Measurements from ENCODE around the gene UVSSA. TPM values are rescaled to one million over a fixed set of nuclear protein-coding genes. Genes with fewer than 3 reads are reported as not detected.

Gene UVSSA
- polyA plus RNA-seq, 1 experiment = 5.8 TPM

DNA sequence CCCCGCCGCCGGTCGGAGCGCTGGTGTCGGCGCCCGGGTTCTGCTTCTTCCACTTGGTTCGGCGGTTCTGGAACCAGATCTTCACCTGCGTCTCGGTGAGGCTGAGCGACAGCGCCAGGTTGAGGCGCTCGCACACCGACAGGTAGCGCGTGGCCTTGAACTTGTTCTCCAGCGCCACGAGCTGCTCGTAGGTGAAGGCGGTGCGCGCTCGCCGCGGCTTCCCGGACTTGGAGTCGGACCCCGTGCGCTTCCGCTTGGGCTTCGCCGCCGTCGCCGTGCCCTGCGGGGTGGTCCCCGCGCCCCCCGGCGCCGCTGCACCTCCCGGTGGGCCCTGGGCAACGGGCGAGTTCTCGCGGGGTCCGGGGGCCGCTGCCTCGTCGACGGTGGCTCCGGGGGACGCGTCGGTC, 56.2 kb downstream of the UVSSA start:
- Histone ChIP-seq H3K4me3 (ENCODE audit: low read depth, low read length) (no peak overlapping the region), H3K27me3 (ENCODE audit: control insufficient read depth, insufficient read depth, low read length) (peaks cover 38% of the 10 kb centered on the region), H3K36me3 (ENCODE audit: control insufficient read depth, insufficient read depth, low read length) (no peaks in the 10 kb centered on the region)
- CTCF ChIA-PET = no interaction called here
- POLR2A ChIA-PET = no interaction called here
- DNase-seq (ENCODE audit: low read depth) = no peak
- TF ChIP-seq, protein P1, sequence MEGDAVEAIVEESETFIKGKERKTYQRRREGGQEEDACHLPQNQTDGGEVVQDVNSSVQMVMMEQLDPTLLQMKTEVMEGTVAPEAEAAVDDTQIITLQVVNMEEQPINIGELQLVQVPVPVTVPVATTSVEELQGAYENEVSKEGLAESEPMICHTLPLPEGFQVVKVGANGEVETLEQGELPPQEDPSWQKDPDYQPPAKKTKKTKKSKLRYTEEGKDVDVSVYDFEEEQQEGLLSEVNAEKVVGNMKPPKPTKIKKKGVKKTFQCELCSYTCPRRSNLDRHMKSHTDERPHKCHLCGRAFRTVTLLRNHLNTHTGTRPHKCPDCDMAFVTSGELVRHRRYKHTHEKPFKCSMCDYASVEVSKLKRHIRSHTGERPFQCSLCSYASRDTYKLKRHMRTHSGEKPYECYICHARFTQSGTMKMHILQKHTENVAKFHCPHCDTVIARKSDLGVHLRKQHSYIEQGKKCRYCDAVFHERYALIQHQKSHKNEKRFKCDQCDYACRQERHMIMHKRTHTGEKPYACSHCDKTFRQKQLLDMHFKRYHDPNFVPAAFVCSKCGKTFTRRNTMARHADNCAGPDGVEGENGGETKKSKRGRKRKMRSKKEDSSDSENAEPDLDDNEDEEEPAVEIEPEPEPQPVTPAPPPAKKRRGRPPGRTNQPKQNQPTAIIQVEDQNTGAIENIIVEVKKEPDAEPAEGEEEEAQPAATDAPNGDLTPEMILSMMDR (IDR thresholded peaks at IDR 0.05; ENCODE audit: insufficient read depth, low read depth, low read length) = no peak

DNA sequence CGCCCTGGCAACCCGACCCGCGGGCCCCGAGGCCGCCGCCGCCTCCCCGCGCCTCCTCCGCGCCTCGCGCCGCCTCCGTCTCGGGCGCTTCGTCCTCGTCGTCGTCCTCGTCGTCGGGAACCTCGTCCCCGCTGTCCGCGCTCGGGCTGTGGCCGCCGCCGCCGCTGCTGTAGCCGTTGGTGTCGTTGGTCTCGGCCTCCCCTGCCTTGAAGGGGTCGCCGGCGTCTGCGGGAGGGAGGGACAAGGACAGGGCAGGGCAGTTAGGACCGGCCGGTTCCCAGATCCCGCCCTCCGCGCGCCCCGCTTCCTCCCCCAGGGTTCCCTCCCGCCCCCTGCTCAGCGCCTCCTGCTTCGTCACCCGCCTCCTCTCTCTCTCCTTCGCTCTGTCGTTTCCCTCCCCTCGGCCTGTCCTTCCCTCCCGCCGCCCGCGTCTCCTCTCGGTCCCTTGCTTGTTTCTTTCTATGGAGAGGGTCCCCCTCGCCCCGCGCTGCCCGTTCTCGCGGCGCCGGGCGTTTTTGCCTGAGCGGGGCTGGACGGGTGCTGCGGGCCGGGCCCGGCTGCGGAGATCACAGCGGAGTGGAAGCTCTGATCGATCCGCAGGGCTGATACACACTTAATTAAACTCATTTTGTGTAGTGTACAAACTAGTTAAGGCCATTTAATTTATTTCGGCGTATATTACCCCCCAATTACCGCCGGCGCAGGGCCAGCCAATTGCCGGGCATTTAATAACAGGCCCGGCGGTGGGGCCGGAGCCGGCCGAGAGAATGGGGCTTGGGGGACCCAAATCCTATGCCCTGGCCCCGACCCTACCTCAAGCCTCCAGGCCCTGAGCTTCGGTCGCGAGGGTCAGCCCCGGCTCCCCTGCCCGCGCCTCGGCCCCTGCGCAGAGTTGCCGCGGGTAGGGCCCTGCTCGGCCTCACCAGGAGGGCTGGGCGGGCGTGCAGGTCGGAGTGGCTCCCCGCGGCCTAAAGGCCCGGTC, 56.9 kb downstream of the UVSSA start:
- Histone ChIP-seq H3K27me3 (ENCODE audit: control insufficient read depth, insufficient read depth, low read length) (peaks cover 41% of the 10 kb centered on the region), H3K4me3 (ENCODE audit: low read depth, low read length) (no peak overlapping the region), H3K36me3 (ENCODE audit: control insufficient read depth, insufficient read depth, low read length) (no peaks in the 10 kb centered on the region)
- no peak for DNase-seq (ENCODE audit: low read depth)
- ChIA-PET POLR2A (no interaction called here), CTCF (no interaction called here)
- TF ChIP-seq, protein P1 (IDR thresholded peaks at IDR 0.05; ENCODE audit: insufficient read depth, low read depth, low read length) = no peak

DNA sequence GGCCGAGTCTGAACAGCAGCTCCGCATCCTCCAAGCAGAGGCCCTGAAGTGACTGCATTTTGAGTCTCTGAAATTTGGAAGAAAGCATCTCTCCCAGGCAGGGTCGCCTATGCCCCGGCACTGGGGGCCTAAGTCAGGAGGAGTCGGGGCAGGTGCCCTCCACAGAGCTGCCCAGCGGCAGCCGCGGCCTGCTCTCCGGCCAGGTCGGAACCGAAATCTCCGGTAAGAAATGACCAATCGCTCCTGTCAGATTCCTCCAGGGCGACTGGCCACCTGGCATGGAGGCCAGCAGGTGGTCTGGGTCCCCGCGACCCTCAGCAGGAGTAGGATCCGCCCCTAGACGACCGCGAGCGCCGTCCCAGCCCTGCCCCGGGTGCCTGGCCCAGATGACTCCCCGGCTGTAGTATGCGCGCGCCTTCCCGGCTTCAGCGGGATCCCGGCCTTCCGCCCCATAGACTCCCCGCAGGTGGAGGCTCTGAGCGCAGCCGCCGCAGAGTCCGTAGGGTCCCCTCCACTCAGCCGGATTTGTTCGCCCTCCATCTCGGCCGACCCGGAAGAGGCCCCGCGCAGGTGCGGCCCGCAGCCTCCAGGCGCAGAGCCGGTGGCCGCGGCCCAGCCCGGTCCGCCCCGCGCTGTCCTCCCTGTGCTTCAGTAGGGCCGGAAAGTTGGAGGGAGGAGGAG, 57.7 kb downstream of the UVSSA start:
- no peaks in the 10 kb centered on the region for H3K36me3 ChIP-seq (ENCODE audit: control insufficient read depth, insufficient read depth, low read length)
- ChIA-PET POLR2A (no interaction called here), CTCF (no interaction called here)
- TF ChIP-seq, protein P1 (IDR thresholded peaks at IDR 0.05; ENCODE audit: insufficient read depth, low read depth, low read length) = no peak
- no peak for DNase-seq (ENCODE audit: low read depth)
- peaks cover 44% of the 10 kb centered on the region for H3K27me3 ChIP-seq (ENCODE audit: control insufficient read depth, insufficient read depth, low read length)
- H3K4me3 ChIP-seq (ENCODE audit: low read depth, low read length) = no peak overlapping the region

DNA sequence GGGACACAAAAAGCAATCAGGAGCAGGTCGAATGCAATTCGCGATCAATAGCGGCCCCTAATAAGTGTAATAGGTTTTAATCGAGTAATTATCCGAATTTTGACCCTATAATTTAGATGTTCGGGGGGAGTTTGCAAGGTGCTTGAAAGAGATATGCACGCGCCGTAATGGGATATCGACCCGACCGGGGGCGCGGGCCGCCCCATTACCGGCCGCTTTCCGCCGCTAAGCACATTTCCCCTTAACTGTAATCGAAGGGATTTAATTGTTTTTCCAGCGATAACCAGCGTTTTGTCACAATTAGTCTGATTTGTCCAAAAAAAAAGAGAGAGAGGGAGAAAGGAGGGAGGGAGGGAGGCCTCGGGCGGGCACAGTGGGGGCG, 58.2 kb downstream of the UVSSA start:
- TF ChIP-seq, protein P1 (IDR thresholded peaks at IDR 0.05; ENCODE audit: insufficient read depth, low read depth, low read length) = no peak
- H3K27me3 ChIP-seq (ENCODE audit: control insufficient read depth, insufficient read depth, low read length) = peaks cover 44% of the 10 kb centered on the region
- no peak for DNase-seq (ENCODE audit: low read depth)
- POLR2A ChIA-PET = no interaction called here
- H3K4me3 ChIP-seq (ENCODE audit: low read depth, low read length) = no peak overlapping the region
- no peaks in the 10 kb centered on the region for H3K36me3 ChIP-seq (ENCODE audit: control insufficient read depth, insufficient read depth, low read length)
- CTCF ChIA-PET = no interaction called here

DNA sequence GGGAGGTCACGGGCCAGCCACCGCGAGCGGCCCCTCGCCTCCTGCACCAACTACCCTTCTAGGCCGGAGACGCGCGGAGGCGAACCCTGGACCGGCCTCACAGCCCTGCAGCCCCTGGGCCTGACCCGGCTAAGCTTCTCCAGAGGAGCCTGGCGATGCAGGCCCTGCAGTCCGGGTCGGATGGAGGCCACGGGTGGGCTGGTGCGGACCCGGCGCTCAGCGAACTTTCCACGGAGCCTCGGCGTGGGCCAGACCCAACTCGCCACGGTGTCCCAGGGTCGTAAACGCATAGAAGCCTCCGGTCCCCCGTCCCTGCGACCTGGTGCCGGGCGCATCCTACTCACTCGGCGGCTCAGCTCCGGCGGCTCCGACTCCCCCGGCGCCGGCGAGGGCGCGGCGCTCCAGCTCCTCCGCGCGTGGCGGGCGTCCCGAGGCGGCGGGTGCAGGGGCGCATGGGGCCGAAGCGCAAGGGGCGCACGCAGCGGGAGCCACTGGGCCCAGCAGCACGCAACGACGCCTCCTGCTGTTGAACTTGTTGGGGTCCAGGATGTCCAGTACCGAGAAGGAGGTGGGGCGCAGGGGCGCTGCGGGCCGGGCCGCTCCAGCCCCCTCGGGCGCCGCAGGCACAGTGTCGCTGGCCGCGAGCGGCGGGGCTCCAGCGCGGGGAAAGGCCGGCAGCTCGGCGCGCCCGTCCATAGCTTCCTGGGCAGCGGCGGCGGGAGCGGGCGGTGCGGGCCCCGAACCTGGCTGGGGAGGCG, 58.8 kb downstream of the UVSSA start:
- DNase-seq (ENCODE audit: low read depth) = no peak
- POLR2A ChIA-PET = no interaction called here
- TF ChIP-seq, protein P1 (IDR thresholded peaks at IDR 0.05; ENCODE audit: insufficient read depth, low read depth, low read length) = no peak
- no peak overlapping the region for H3K4me3 ChIP-seq (ENCODE audit: low read depth, low read length)
- H3K36me3 ChIP-seq (ENCODE audit: control insufficient read depth, insufficient read depth, low read length) = no peaks in the 10 kb centered on the region
- peaks cover 44% of the 10 kb centered on the region for H3K27me3 ChIP-seq (ENCODE audit: control insufficient read depth, insufficient read depth, low read length)
- CTCF ChIA-PET = no interaction called here
